Activated T-helper 1 cell treated with anti-CD3 and anti-CD28 coated beads, Interleukin-12 subunit alpha, Interleukin-12 subunit beta, Interleukin-2, Interleukin-4 antibody, amounts not matched to agents 30 ng/mL and 10 ng/mL and 1 ng/mL, durations not matched to agents 14 hours and 24 hours and 36 hours (primary cell): ENCODE data around the gene GRHPR. TPM values are rescaled to one million over a fixed set of nuclear protein-coding genes. Genes with fewer than 3 reads are reported as not detected.
A peak's percentile ranks its signal among the peaks of the same experiment; 100 is the strongest.
"Not testable (repeated sequence)": the region's sequence is repeated elsewhere in the genome, so short reads cannot be mapped to it uniquely, and the experiment has no call there.

Source experiments
- DNase-seq: peaks from one replicate; pipeline ENCODE4 v3.0.0; 2021; ENCODE audit warnings: low spot score
- H3K27ac Mint-ChIP-seq: one replicate; pipeline ENCODE4 v1.8.0; 2021; ENCODE audit warnings: mild to moderate bottlenecking, mixed read lengths
- H3K27me3 Mint-ChIP-seq: one replicate; pipeline ENCODE4 v1.8.0; 2022; ENCODE audit warnings: mild to moderate bottlenecking, moderate library complexity, mixed read lengths; ENCODE audit not compliant: insufficient read depth
- H3K36me3 Mint-ChIP-seq: one replicate; pipeline ENCODE4 v1.8.0; 2021; ENCODE audit warnings: low read depth, mixed read lengths
- H3K4me1 Mint-ChIP-seq: one replicate; pipeline ENCODE4 v1.8.0; 2021; ENCODE audit warnings: low read depth, mixed read lengths
- H3K4me3 Mint-ChIP-seq: one replicate; pipeline ENCODE4 v1.8.0; 2021; ENCODE audit warnings: mild to moderate bottlenecking, moderate library complexity, mixed read lengths
- H3K9me3 Mint-ChIP-seq: one replicate; pipeline ENCODE4 v1.8.0; 2021; ENCODE audit warnings: mixed read lengths
- intact Hi-C: fragments of 100-400 bp; cut with micrococcal nuclease; formaldehyde crosslinking; loops from one replicate; pipeline ENCODE4 v1.15.1; 2024
- total RNA-seq: library from RNA; stranded (reverse); gene quantifications from 2 replicates; pipeline ENCODE4 v1.2.3, GENCODE V29; 2022

The GRHPR gene
- total RNA-seq, 1 donor from 2014 or later: 74.8 TPM

DNA sequence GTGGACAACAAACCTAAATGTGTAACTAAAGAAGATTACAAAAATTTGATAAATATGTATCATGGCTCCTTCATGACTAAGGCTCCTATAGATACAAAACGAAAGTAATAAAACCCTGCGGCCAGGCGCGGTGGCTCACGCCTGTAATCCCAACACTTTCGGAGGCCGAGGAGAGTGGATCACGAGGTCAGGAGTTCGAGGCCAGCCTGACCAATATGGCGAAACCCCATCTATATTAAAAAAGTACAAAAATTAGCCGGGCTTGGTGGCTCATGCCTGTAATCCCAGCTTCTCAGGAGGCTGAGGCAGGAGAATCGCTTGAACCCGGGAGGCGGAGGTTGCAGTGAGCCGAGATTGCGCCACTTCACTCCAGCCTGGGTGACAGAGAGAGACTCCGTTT lies 45.0 kb downstream of the GRHPR start:
- Mint-ChIP-seq H3K36me3 (peaks cover 12% of the 10 kb centered on the region), H3K4me1 (peaks cover 43% of the 10 kb centered on the region)
- not testable (repeated sequence) for DNase-seq, H3K27ac Mint-ChIP-seq, H3K4me3 Mint-ChIP-seq, H3K9me3 Mint-ChIP-seq, H3K27me3 Mint-ChIP-seq
- intact Hi-C loops: loop anchor here (5.0 to 10.0 kb wide), 7 partner anchors 50 to 1273 kb away; partner anchors contain the start of genes CLTA, MELK, SLC25A51 and TRMT10B

DNA sequence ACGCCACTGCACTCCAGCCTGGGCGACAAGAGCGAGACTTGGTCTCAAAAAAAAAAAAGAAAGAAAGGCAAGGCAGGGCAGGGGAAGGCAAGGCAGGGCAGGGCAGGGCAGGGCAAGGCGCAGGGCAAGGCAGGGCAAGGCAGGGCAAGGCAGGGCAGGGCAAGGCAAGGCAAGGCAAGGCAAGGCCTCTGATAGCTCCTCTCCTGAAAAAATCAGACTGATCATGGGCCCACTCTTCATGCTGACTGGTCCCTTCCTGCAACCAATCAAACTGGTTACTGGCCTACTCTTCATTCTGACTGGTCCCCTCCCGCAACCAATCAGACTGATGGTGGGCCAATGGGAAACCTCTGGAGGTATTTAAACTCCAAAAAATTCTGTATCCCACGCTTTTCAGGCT lies 46.1 kb downstream of the GRHPR start:
- peaks cover 3% of the 10 kb centered on the region for H3K9me3 Mint-ChIP-seq
- no peak for DNase-seq
- H3K4me1 Mint-ChIP-seq: peaks cover 33% of the 10 kb centered on the region
- H3K27ac Mint-ChIP-seq: no peak overlapping the region
- H3K36me3 Mint-ChIP-seq: peaks cover 7% of the 10 kb centered on the region
- no peak overlapping the region for H3K4me3 Mint-ChIP-seq
- peaks cover 3% of the 10 kb centered on the region for H3K27me3 Mint-ChIP-seq
- intact Hi-C loops: loop anchor here (1.0 to 10.0 kb wide), 8 partner anchors 11 to 1274 kb away; partner anchors contain the start of genes CLTA, MELK, SLC25A51 and TRMT10B

- Mint-ChIP-seq H3K4me1 (peaks cover 10% of the 10 kb centered on the region), H3K36me3 (peaks cover 2% of the 10 kb centered on the region), H3K9me3 (peaks cover 16% of the 10 kb centered on the region), H3K4me3 (peak overlapping the region; percentile 76), H3K27ac (peak overlapping the region; percentile 74), H3K27me3 (peaks cover 12% of the 10 kb centered on the region)
- DNase-seq: no peak
- intact Hi-C loops: no loop called here
Observed at GRCh38 chr9:37471942-37472684, 49.6 kb downstream of the GRHPR start.

DNA sequence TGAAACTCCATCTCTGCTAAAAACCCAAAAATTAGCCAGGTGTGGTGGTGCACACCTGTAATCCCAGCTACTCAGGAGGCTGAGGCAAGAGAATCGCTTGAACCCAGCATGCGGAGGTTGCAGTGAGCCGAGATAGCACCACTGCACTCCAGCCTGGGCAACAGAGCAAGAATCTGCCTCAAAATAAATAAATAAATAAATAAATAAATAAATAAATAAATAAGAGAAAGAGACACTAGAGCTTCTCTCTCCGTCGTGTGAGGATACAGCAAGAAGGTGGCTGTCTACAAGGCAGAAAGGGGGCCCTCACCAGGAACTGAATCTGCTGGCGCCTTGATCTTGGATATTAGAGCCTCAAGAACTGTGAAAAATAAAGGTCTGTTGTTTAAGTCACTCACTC lies 51.5 kb downstream of the GRHPR start:
- H3K27me3 Mint-ChIP-seq: peaks cover 22% of the 10 kb centered on the region
- H3K9me3 Mint-ChIP-seq: peaks cover 16% of the 10 kb centered on the region
- H3K36me3 Mint-ChIP-seq, DNase-seq, H3K4me3 Mint-ChIP-seq, H3K27ac Mint-ChIP-seq, intact Hi-C loops, H3K4me1 Mint-ChIP-seq: not testable (repeated sequence)

DNA sequence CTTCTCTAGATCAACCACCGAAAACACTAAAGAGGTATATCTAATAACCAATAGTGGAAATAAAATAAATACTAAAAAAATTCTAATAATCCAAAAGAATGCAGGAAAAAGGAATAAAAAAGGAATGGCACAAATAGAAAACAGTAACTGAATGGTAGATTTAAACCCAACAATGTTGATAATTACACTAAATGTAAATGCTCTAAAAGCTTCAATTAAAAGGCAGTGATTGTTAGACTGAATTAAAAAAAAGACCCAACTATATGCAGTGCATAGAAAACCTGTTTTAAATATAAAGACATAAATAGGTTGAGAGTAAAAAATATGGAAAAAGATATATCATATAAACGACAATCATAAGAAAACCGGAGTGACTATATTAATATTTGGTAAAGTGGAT lies 51.9 kb downstream of the GRHPR start:
- peaks cover 16% of the 10 kb centered on the region for H3K9me3 Mint-ChIP-seq
- DNase-seq: no peak
- H3K36me3 Mint-ChIP-seq: peaks cover 2% of the 10 kb centered on the region
- peaks cover 9% of the 10 kb centered on the region for H3K4me1 Mint-ChIP-seq
- intact Hi-C loops: no loop called here
- no peak overlapping the region for H3K27ac Mint-ChIP-seq
- H3K27me3 Mint-ChIP-seq: peaks cover 26% of the 10 kb centered on the region
- H3K4me3 Mint-ChIP-seq: no peak overlapping the region

DNA sequence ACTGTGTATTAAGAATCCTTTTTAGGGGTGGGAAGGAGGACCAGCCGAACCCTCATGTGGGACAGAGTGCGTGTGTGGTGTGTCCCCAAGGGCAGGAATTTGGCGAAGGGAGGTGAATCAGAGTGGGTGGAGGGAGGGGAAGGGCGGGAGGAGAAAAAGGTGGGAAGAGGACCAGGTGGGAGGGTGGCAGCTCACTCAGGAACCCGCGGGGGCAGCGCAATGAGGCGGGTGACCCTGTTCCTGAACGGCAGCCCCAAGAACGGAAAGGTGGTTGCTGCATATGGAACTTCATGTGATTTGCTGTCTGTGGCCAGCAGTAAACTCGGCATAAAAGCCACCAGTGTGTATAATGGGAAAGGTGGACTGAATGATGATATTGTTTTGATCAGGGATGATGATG lies 54.4 kb downstream of the GRHPR start:
- H3K4me3 Mint-ChIP-seq: no peak overlapping the region
- no peak overlapping the region for H3K27ac Mint-ChIP-seq
- no peak for DNase-seq
- peaks cover 2% of the 10 kb centered on the region for H3K36me3 Mint-ChIP-seq
- intact Hi-C loops: no loop called here
- H3K9me3 Mint-ChIP-seq: peaks cover 16% of the 10 kb centered on the region
- peaks cover 7% of the 10 kb centered on the region for H3K4me1 Mint-ChIP-seq
- peaks cover 34% of the 10 kb centered on the region for H3K27me3 Mint-ChIP-seq

DNA sequence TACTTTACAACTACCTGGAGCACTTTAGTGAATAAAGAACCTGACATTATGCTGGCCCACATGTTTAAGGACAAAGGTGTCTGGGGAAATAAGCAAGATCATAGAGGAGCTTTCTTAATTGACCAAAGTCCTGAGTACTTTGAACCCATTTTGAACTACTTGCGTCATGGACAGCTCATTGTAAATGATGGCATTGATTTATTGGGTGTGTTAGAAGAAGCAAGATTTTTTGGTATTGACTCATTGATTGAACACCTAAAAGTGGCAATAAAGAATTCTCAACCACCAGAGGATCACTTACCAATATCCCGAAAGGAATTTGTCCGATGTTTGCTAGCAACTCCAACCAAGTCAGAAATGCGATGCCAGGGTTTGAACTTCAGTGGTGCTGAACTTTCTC lies 54.9 kb downstream of the GRHPR start:
- H3K36me3 Mint-ChIP-seq, intact Hi-C loops, DNase-seq, H3K27ac Mint-ChIP-seq, H3K4me3 Mint-ChIP-seq, H3K4me1 Mint-ChIP-seq: not testable (repeated sequence)
- peaks cover 34% of the 10 kb centered on the region for H3K27me3 Mint-ChIP-seq
- H3K9me3 Mint-ChIP-seq: peaks cover 16% of the 10 kb centered on the region

- H3K4me3 Mint-ChIP-seq, intact Hi-C loops, DNase-seq, H3K4me1 Mint-ChIP-seq, H3K36me3 Mint-ChIP-seq, H3K27ac Mint-ChIP-seq: not testable (repeated sequence)
- Mint-ChIP-seq H3K27me3 (peaks cover 34% of the 10 kb centered on the region), H3K9me3 (peaks cover 16% of the 10 kb centered on the region)
Observed at GRCh38 chr9:37477987-37478619, 55.6 kb downstream of the GRHPR start.

DNA sequence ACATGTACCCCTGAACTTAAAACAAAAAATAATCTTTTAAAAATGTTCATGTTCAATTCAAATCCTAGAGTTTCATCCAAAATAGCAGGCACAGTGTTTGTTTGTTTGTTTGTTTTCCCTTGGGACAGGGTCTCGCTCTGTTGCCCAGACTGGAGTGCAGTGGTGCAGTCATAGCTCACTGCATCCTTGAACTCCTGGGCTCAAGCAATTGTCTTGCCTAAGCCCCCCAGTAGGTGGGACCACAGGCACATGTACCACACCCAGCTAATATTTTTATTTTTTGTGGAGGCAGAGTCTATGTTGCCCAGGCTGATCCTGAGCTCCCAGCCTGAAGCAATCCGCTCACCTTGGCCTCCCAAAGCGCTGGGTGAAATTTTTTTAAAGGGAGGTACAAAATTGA lies 58.3 kb downstream of the GRHPR start:
- H3K27ac Mint-ChIP-seq: no peak overlapping the region

GRCh38 chr9:37485389-37486255 lies 63.1 kb downstream of the GRHPR start, which contains the start of gene POLR1E:
TSS of gene POLR1E (plus strand) at chr9:37485948. CDS start at chr9:37486048, 100 bp downstream.
- intact Hi-C loops: loop anchor here (1.0 to 10.0 kb wide), 8 partner anchors 20 to 584 kb away; partner anchors contain the start of genes DCAF10, EXOSC3, SHB and TOMM5
- Mint-ChIP-seq H3K36me3 (peaks cover 19% of the 10 kb centered on the region), H3K27ac (peak within 1 kb of the TSS; percentile 92), H3K4me1 (peaks cover 32% of the 10 kb centered on the region), H3K4me3 (peak within 1 kb of the TSS; percentile 96), H3K9me3 (no peaks in the 10 kb centered on the region), H3K27me3 (peaks cover 8% of the 10 kb centered on the region)
- peak; percentile 95 for DNase-seq

More for the DNA sequence above, 58.3 kb downstream of the GRHPR start:
- no peak overlapping the region for H3K4me3 Mint-ChIP-seq
- intact Hi-C loops: loop anchor here (10.0 kb wide), 1 partner anchor 304 kb away; the partner anchor contains the start of gene EXOSC3
- DNase-seq: no peak
- no peaks in the 10 kb centered on the region for H3K36me3 Mint-ChIP-seq
- no peaks in the 10 kb centered on the region for H3K9me3 Mint-ChIP-seq
- peaks cover 11% of the 10 kb centered on the region for H3K4me1 Mint-ChIP-seq
- H3K27me3 Mint-ChIP-seq: peaks cover 30% of the 10 kb centered on the region

GRCh38 chr9:37486256-37486615 lies 63.7 kb downstream of the GRHPR start:
- Mint-ChIP-seq H3K9me3 (no peaks in the 10 kb centered on the region), H3K4me1 (peaks cover 34% of the 10 kb centered on the region), H3K27ac (peak overlapping the region; percentile 92), H3K36me3 (peaks cover 23% of the 10 kb centered on the region), H3K27me3 (peaks cover 6% of the 10 kb centered on the region), H3K4me3 (peak overlapping the region; percentile 96)
- no peak for DNase-seq
- intact Hi-C loops: loop anchor here (1.0 to 10.0 kb wide), 4 partner anchors 71 to 316 kb away; partner anchors contain the start of genes DCAF10, EXOSC3 and TOMM5
